Stimulated activated CD8-positive, alpha-beta memory T cell treated with anti-CD3 and anti-CD28 coated beads, Interleukin-7, amount 100 ng/mL, for 48 hours (primary cell): Measurements from ENCODE around the gene TMTC1.
"Not testable (repeated sequence)": the region's sequence is repeated elsewhere in the genome, so short reads cannot be mapped to it uniquely, and the experiment has no call there.

ENCODE experiments used
- DNase-seq, 2 donors: peaks; one replicate each; pipeline ENCODE4 v3.0.0-alpha.2; 2020; ENCODE audit warnings: low read depth in 1 of 2; ENCODE audit errors: extremely low read depth in 1 of 2

TMTC1 gene

GRCh38 chr12:29674463-29674862, 109.3 kb downstream of the TMTC1 start:
- DNase-seq, result no peak

DNA sequence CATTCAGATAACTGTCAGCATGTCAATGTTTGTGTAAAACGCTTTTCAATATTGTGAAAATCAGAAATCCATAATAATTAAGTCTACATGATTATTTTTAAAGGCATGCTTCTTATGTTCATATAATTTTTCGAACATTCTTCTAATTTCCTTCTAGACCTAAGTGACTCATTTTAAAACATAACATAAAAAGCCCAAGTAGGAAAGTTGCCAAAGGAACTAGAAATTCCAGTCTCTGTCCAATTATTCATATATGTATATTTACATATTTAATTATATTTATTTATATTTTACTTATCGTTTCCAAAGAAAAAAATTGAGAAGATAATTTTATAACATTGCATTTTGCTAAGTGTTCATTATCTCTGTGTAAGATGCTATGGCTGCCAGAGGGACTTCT, 110.4 kb downstream of the TMTC1 start:
- no peak for DNase-seq

GRCh38 chr12:29672580-29672979, 111.2 kb downstream of the TMTC1 start:
- DNase-seq, result no peak

GRCh38 chr12:29671742-29672141, 112.0 kb downstream of the TMTC1 start:
- no peak for DNase-seq

DNA sequence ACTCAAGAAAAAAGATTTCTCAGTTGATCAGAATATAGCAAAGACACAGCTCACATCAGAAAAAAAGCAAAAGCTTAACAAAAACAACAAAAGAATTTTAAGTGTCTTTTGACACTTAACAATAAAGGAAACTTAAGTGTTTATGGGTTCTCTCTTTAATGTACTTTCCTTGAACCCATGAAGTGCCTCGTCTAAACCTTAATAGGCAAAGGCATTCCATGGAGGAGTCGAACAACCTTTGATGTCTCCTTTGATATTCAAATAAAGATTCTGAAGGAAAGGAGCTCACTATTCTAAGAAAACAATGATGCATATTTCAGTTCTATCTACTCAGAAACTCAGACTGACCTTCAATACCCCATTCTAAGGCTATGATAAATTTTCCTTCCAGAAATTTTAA, 116.7 kb downstream of the TMTC1 start:
- DNase-seq, result no peak

DNA sequence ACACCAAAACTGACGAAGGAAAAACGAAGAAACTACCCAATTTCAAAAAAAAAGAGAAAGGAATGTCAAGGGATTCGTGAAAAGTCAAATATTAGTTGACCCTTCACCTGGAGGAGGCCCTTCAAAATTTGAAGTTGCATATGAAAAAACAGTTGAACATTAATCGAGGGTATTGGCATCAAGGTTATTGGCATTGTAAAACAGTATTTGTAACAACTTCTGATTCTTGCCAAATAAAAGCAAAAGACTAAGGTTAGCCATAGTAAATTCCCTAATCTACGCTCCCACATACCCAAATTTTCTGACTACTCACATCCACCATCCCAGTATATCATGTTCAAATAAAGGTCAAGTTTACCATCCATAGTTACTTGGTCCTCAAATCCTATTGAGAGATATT, 118.6 kb downstream of the TMTC1 start:
- DNase-seq, result no peak

GRCh38 chr12:29662734-29663323, 120.9 kb downstream of the TMTC1 start:
- DNase-seq, result no peak

GRCh38 chr12:29660847-29661246, 122.9 kb downstream of the TMTC1 start:
- no peak for DNase-seq

DNA sequence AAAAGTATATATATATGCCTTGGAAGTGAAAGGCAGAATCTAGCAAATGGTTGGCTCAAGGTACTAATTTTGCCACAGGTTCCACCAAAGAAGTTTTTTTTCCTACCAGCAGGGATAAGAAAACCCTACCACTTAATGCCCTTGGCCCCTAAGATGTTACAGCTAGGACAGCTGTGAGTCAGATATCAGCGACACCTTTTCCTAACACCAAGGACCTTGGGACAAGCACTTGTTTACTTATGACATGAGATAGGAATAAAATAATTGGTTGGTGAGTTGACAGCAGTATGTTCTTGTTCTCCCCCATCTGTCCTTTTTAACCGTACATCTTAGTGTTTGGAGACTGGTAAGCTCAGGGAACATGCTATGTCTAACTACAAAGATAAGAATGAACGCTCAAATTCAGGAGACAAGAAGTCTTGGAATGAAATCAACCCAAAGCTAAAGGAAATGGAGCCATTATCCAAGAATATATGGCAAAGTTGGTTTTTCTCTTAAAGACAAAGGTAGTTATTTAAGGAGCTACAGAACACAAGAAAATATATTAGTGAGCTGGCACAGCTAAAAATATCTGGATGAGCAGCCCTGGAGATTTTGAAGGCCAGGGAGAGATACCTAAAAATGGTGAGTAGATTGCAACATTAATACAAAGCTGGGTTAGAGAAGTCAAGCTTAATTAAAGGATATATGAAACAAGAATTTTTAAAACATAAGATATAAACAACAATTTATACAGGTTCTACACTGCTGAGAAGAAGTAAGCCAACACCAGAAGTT, 126.8 kb downstream of the TMTC1 start:
- no peak for DNase-seq

GRCh38 chr12:29655861-29656260, 127.9 kb downstream of the TMTC1 start:
- DNase-seq, result no peak

- DNase-seq, result no peak
Measured at GRCh38 chr12:29653286-29653685, 130.5 kb downstream of the TMTC1 start.

DNA sequence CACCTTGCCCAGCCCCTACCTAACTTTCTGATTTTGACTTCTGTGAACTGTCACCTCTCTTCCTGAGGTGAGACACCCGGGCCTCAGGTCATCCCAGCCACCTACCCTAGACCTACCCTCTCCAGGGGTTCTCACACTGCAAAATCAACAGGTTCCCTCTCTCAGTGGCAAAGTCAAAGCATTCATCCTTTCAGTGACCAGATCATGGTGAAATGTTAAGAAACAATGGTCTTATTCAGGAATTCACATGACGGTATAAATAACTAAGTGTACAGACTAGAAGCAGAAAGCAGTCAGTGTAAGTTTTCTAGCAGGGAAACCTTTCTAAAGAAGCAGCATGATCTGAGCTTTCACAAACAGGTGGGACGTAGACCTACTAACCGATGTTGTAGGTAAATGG, 133.4 kb downstream of the TMTC1 start:
- DNase-seq, result no peak

- DNase-seq, result no peak
Measured at GRCh38 chr12:29649722-29650121, 134.0 kb downstream of the TMTC1 start.

GRCh38 chr12:29644536-29645162, 139.1 kb downstream of the TMTC1 start:
- no peak for DNase-seq

DNA sequence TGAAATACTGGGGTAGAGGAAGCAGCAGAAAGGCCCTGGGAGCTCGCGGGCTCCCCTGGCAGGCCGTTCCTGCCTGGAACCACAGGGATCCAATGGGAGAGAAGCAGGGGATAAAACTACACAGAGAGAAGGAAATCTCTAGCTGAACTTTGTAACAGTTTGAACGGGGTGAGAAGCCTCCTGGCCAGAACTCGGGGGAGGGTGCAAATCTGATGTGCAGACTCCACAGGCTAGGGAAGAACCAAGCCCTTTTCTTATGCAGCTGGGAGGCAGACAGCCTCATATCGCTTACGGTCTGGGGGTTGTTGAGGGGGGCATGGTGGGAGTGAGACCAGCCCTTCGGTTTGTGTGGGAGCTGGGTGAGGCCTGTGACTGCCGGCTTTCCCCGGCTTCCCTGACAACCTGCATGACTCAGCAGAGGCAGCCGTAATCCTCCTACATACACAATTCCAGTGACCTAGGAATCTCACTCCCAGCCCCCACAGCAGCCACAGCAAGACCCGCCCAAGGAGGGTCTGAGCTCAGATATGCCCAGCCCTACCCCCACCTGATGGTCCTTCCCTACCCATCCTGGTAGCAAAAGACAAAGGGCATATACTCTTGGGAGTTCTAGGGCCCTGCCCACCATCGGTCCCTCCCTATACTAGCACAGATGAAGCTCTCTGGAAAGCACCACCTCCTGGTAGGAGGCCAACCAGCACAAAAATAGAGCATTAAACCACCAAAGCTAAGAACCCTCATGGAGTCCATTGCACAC, 143.0 kb downstream of the TMTC1 start:
- DNase-seq, result no peak

DNA sequence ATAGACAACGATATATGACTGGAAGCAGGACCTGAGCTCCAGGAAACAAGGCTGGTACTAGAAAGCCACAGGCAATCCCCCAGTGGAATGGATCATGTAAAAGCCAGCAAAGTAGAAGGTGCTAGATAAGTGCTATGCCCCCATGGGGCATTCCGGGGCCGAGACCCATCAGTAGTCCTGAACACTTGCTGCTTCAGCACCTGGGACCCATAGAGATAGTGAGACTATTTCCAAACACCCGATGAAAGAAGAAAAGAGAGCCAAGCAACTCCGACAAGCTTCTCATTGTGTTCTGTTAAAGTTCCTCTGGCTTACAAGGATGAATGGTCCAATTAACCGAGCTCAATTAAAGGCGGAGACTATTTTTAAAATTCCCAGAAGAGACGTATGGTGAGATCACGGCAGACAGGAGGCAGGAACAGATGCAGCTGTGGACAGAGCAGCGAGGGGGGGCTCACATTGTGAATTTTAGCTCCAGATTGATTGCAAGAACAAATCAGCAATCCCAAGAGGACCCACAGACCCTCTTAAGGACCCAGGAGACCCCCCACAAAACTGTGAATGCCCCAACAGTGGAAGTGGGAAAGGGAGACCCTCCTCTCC, 143.7 kb downstream of the TMTC1 start:
- DNase-seq, result no peak

DNA sequence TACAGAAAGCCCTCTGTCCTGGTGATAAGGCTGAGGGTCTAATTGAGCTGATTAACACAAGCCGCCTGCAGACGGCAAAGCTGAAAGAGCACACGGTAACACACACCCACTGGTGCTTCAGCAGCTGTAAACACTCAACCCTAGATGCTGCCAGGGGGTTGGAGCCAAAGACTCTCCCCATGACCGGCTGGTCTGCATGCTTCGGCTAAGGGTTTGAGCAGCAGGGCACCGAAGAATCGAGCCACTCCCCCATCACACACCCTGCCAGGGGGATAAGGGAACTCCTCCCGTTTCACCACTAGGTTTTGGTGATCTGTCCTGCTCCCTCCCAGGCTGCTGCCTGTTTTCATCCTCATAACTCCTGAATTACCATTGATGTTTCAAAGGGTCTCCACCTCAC, 145.2 kb downstream of the TMTC1 start:
- no peak for DNase-seq

DNA sequence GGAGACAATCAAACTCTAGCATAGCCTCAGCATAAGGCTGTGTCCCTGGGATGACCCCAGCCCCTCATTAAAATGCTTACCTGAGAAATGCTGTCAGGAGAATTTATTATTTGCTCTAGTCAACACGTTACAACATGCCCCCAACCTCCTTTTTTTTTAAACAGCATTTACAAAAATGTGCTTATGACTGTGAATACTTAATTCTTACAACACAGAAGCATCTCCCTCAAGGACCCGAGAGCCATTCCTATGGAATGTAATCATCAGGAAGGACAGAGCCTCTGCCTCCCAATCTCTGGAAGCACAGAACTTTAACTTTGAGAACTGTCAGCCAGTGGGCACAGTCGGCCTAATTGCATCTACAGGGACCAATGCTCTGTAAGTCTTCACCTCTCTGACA, 149.7 kb downstream of the TMTC1 start:
- no peak for DNase-seq

GRCh38 chr12:29630164-29630563, 153.6 kb downstream of the TMTC1 start:
- not testable (repeated sequence) for DNase-seq

DNA sequence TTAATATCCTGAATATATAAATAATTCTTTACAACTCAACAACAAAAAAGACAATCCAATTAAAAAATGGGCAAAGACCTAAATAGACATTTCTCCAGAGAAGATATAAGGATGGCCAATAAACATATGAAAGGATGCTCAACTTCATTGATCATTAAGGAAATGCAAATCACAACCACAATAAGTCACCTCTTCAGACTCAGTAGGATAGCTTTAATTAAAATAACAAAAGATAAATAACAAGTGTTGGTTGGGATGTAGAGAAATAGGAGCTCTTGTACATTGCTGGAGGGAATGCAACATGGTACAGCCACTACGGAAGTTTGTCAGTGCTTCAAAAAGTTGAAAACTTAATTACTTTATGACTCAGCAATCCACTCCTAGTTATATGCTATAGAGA, 156.5 kb downstream of the TMTC1 start:
- no peak for DNase-seq

DNA sequence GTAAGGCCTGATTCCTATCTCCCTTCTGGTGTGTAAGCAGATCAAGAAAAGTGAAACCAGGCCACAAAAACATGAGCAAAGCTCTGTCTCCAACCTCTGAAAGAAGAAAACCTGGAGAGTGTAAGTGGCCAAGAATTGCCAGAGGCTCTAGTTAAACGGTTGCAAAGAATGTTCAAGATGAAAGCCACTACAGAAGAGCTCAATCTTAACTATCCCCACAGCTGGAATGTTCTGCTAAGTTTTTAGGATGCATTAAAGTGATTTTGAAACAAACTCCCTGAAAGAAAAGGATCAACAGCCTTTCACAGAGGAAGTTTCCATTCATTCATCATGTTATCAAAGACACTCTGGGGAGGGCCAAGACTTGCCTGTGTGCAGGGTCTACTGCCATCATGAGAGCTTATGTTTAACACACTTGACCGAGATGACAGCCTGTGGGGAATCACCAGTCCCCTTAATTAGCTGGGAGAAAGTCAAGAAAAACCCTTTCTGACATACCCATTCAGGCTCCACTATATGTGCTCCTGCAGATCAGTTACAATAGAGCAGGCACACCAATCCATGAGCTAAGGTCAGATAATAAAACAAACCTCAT, 158.3 kb downstream of the TMTC1 start:
- no peak for DNase-seq
